Tibial artery (tissue), 4 donors: ENCODE results near the gene GINM1.

Source experiments
- DNase-seq, 2 donors: peaks; one replicate each; pipeline ENCODE4 v3.0.0-alpha.2; 2019
- H3K27ac ChIP-seq, 2 donors: fragments of 200-600 bp; sonication (generic) in 1 of 2; 1 replicate in 1 of 2; 2 replicates in 1 of 2; pipeline ENCODE4 v1.5.1; 2018 to 2019; ENCODE audit warnings: mild to moderate bottlenecking in 1 of 2
- H3K27me3 ChIP-seq, 2 donors: fragments of 200-600 bp; sonication (generic) in 1 of 2; one replicate each; pipeline versions ENCODE4 v1.5.1 to v1.6.0; 2016 to 2019
- H3K36me3 ChIP-seq, 3 donors: fragments of 200-600 bp; sonication (generic) in 2 of 3; one replicate each; pipeline ENCODE4 v1.5.1; 2016 to 2019; ENCODE audit warnings: mild to moderate bottlenecking in 2 of 3
- H3K4me1 ChIP-seq, 4 donors: fragments of 200-600 bp; sonication (generic) in 2 of 4; 1 replicate in 3 of 4; 2 replicates in 1 of 4; pipeline ENCODE4 v1.5.1; 2016 to 2019
- H3K4me3 ChIP-seq, 2 donors: fragments of 200-600 bp; sonication (generic) in 1 of 2; 1 replicate in 1 of 2; 2 replicates in 1 of 2; pipeline ENCODE4 v1.5.1; 2018 to 2019; ENCODE audit warnings: mild to moderate bottlenecking in 2 of 2
- H3K9me3 ChIP-seq, 3 donors: fragments of 200-600 bp; sonication (generic) in 1 of 3; one replicate each; pipeline ENCODE4 v1.5.1; 2016 to 2019
- CTCF ChIP-seq, 2 experiments: fragments of 200-600 bp in 1 of 2; fragments of 450-650 bp in 1 of 2; IDR thresholded peaks; one replicate each; pipeline ENCODE4 v1.5.1; 2017 to 2019; ENCODE audit warnings: antibody characterized with exemption in 2 of 2, mild to moderate bottlenecking in 1 of 2, moderate library complexity in 1 of 2
- intact Hi-C: fragments of 100-400 bp; cut with DNase I; formaldehyde crosslinking; loops from one replicate; pipeline ENCODE4 v1.15.0; 2023; ENCODE audit warnings: low total_unique reads

Gene GINM1

DNA sequence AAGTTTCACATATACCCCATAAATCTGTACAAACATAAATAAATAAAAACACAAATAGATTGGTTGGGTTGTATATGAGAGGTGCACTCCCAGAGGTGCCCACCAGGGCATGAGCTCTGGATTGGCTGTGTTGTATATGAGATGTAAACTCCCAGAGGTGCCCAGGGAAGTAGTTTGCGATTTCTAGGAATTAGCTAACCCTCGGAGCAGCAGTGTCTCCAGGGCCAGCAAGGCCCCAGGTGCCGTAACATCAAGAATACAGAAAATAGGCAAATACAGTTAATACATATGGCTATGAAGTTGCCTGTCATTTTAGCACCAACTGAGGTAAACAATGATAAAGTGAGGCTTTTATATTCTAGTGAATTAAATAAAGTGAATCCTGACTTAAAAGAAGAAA, 5.4 kb upstream of the GINM1 start:
- intact Hi-C loops = loop anchor here (10.0 kb wide), 1 partner anchor 84 kb away; the partner anchor contains the start of gene KATNA1
- H3K4me3 ChIP-seq = no peak overlapping the region
- H3K36me3 ChIP-seq = no peaks in the 10 kb centered on the region
- H3K4me1 ChIP-seq = peaks cover 0 to 10% (median 3%) of the 10 kb centered on the region in 4 donors
- DNase-seq = no peak
- no peak overlapping the region for H3K27ac ChIP-seq
- TF ChIP-seq CTCF (IDR thresholded peaks at IDR 0.05) = peak; percentile 14 to 23
- H3K9me3 ChIP-seq = no peaks in the 10 kb centered on the region
- no peaks in the 10 kb centered on the region for H3K27me3 ChIP-seq

DNA sequence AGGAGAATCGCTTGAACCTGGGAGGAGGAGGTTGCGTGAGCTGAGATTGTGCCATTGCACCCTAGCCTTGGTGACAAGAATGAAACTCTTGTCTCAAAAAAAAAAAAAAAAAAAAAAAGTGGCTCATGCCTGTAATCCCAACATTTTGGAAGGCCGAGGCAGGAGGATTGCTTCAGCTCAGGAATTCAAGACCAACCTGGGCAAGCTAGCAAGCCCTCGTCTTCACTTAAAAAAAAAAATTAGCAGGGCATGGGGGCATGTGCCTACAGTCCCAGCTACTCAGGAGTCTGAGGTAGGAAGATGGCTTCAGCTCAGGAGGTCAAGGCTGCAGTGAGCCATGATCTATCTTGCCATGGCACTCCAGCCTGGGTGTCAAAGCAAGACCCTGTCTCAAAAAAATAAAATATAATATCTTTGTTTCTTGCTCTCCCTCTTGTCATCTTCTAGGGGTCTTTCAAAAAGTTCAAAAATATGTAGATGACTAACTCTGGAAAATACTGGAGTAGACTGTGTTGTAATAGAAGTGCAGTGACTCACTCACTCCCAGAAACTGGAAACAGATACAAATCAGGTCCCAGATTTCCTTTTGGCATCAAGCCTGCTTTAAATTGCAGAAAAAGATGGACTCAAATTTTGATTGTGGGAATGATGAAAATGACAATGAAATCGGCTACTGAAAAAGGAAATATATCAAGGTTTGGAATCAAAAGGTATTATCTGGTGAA, 2.8 kb upstream of the GINM1 start:
- intact Hi-C loops = loop anchor here (10.0 kb wide), 1 partner anchor 81 kb away; the partner anchor contains the start of gene KATNA1
- no peak for DNase-seq
- no peaks in the 10 kb centered on the region for H3K36me3 ChIP-seq
- no peak overlapping the region for H3K4me3 ChIP-seq
- no peaks in the 10 kb centered on the region for H3K9me3 ChIP-seq
- peaks cover 0 to 21% (median 12%) of the 10 kb centered on the region in 4 donors for H3K4me1 ChIP-seq
- no peak for TF ChIP-seq CTCF (IDR thresholded peaks at IDR 0.05)
- H3K27ac ChIP-seq = no peak overlapping the region
- H3K27me3 ChIP-seq = no peaks in the 10 kb centered on the region

- no peak for DNase-seq
Observed at GRCh38 chr6:149563928-149564325, 2.2 kb upstream of the GINM1 start.

GRCh38 chr6:149566410-149567193, 427 bp downstream of the GINM1 start:
- Histone ChIP-seq H3K9me3 (no peaks in the 10 kb centered on the region), H3K27me3 (no peaks in the 10 kb centered on the region), H3K27ac (peak overlapping the region; percentile 92 to 97), H3K4me3 (peak overlapping the region; percentile 89 to 96), H3K4me1 (peaks cover 0 to 23% (median 12%) of the 10 kb centered on the region in 4 donors), H3K36me3 (no peaks in the 10 kb centered on the region)
- intact Hi-C loops = loop anchor here (10.0 kb wide), 1 partner anchor 78 kb away; the partner anchor contains the start of gene KATNA1
- DNase-seq = peak; percentile 37 to 77
- TF ChIP-seq CTCF (IDR thresholded peaks at IDR 0.05) = no peak

More at GRCh38 chr6:149563928-149564325, 2.2 kb upstream of the GINM1 start:
- intact Hi-C loops = loop anchor here (2.0 to 10.0 kb wide), 2 partner anchors 17 to 81 kb away; partner anchors contain the start of genes KATNA1 and PPIL4
- no peaks in the 10 kb centered on the region for H3K36me3 ChIP-seq
- H3K4me1 ChIP-seq = peaks cover 0 to 23% (median 12%) of the 10 kb centered on the region in 4 donors
- no peak overlapping the region for H3K27ac ChIP-seq
- no peaks in the 10 kb centered on the region for H3K9me3 ChIP-seq
- no peaks in the 10 kb centered on the region for H3K27me3 ChIP-seq
- TF ChIP-seq CTCF (IDR thresholded peaks at IDR 0.05) = no peak
- H3K4me3 ChIP-seq = no peak overlapping the region

DNA sequence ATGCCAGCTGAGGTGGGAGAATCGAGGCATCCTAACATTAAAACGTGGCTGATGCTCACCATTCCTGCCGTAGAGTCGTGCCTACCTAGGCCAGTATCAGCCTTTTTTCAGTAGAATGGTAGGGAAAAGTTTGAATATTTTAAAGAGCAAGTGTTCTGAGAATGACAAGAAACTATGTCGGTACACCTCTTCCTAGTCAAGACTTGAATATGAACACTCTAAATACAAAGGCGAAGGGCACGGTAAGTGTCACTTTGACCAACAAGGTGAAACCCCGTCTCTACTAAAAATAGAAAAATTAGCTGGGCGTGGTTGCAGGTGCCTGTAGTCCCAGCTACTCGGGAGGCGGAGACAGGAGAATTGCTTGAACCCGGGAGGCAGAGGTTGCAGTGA, 1.0 kb downstream of the GINM1 start:
- intact Hi-C loops = loop anchor here (10.0 kb wide), 1 partner anchor 78 kb away; the partner anchor contains the start of gene KATNA1
- H3K4me3 ChIP-seq = peak overlapping the region; percentile 89 to 96
- H3K27ac ChIP-seq = peak overlapping the region; percentile 92 to 97
- H3K4me1 ChIP-seq = peaks cover 0 to 23% (median 12%) of the 10 kb centered on the region in 4 donors
- H3K36me3 ChIP-seq = no peaks in the 10 kb centered on the region
- no peak for TF ChIP-seq CTCF (IDR thresholded peaks at IDR 0.05)
- no peaks in the 10 kb centered on the region for H3K9me3 ChIP-seq
- DNase-seq = no peak
- no peaks in the 10 kb centered on the region for H3K27me3 ChIP-seq
